GM12878 (cell line): Measurements from ENCODE around the gene ZMIZ2. TPM values are rescaled to one million over a fixed set of nuclear protein-coding genes. Genes with fewer than 3 reads are reported as not detected.

ENCODE experiments used
- CTCF ChIP-seq, 3 experiments: IDR thresholded peaks in 2 of 3; conservative IDR thresholded peaks in 1 of 3; 2 replicates each; pipeline ENCODE4 v1.5.1; 2011; ENCODE audit warnings: low read depth in 3 of 3, low read length in 3 of 3, mild to moderate bottlenecking in 3 of 3, control low read depth in 2 of 3, moderate library complexity in 2 of 3, inconsistent platforms in 1 of 3, mixed read lengths in 1 of 3; ENCODE audit not compliant: control insufficient read depth in 2 of 3, insufficient read depth in 1 of 3; ENCODE audit errors: extremely low read depth in 1 of 3
- E4F1 ChIP-seq: fragments of 450-650 bp; IDR thresholded peaks from 2 replicates; pipeline ENCODE4 v1.6.1; 2018; ENCODE audit warnings: borderline replicate concordance, mild to moderate bottlenecking; ENCODE audit not compliant: partially characterized antibody
- ELK1 ChIP-seq: IDR thresholded peaks from 2 replicates; pipeline ENCODE4 v1.6.1; 2012; ENCODE audit warnings: low read depth, low read length, improper control_type of control experiment
- ESRRA ChIP-seq: IDR thresholded peaks from 2 replicates; pipeline ENCODE4 v1.6.1; 2012; ENCODE audit warnings: mild to moderate bottlenecking, low read length, improper control_type of control experiment
- HCFC1 ChIP-seq: fragments of 150-350 bp; IDR thresholded peaks from 2 replicates; pipeline ENCODE4 v1.6.1; 2014; ENCODE audit warnings: low read length
- HSF1 ChIP-seq: fragments of 150-350 bp; IDR thresholded peaks from 2 replicates; pipeline ENCODE4 v1.6.1; 2014; ENCODE audit warnings: mild to moderate bottlenecking, low read depth, low read length
- MEF2B ChIP-seq: fragments of 450-650 bp; IDR thresholded peaks from 2 replicates; pipeline ENCODE4 v1.6.1; 2018; ENCODE audit warnings: mild to moderate bottlenecking, moderate library complexity; ENCODE audit not compliant: partially characterized antibody, poor library complexity, severe bottlenecking
- NFIC ChIP-seq: IDR thresholded peaks from 2 replicates; pipeline ENCODE4 v1.6.1; 2012; ENCODE audit warnings: low read depth, mild to moderate bottlenecking, inconsistent platforms, low read length, moderate library complexity
- NKRF ChIP-seq: fragments of 450-650 bp; conservative IDR thresholded peaks from 2 replicates; pipeline ENCODE4 v1.6.1; 2017; ENCODE audit warnings: mild to moderate bottlenecking, moderate library complexity
- PKNOX1 ChIP-seq: fragments of 450-650 bp; IDR thresholded peaks from 2 replicates; pipeline ENCODE4 v1.6.1; 2016; ENCODE audit warnings: mild to moderate bottlenecking
- SUZ12 ChIP-seq: fragments of 200-600 bp; sonication (generic); IDR thresholded peaks from one replicate; pipeline ENCODE4 v1.6.1; 2018; ENCODE audit warnings: antibody characterized with exemption, mild to moderate bottlenecking; ENCODE audit not compliant: unreplicated experiment
- ZBED1 ChIP-seq: IDR thresholded peaks from 2 replicates; pipeline ENCODE4 v1.6.1; 2016; ENCODE audit warnings: borderline replicate concordance
- polyA plus RNA-seq, 11 experiments: library from polyadenylated mRNA; depleted of rRNA in 4 of 11; unstranded in 6 of 11; stranded (reverse) in 5 of 11; fragments of >200 nt; fragmentation: Nextera tagmentation in 4 of 11; fragmentation: Illumina TruSeq in 1 of 11; extraction: Ambion mirVana in 4 of 11; extraction: Trizol in 1 of 11; gene quantifications; 1 replicate in 1 of 11; 2 replicates in 10 of 11; pipeline versions ENCODE4 v1.2.1 to v1.2.3, GENCODE V29; 2011 to 2016; ENCODE audit warnings: inconsistent platforms in 2 of 11, missing spikeins in 2 of 11, low read depth in 1 of 11
- total RNA-seq, 4 experiments: library from RNA; depleted of rRNA in 3 of 4; stranded (reverse); fragments of >200 nt in 3 of 4; fragmentation: Illumina TruSeq in 1 of 4; extraction: Trizol in 1 of 4; gene quantifications; 2 replicates each; pipeline versions ENCODE4 v1.2.1 to v1.2.3, GENCODE V29; 2013 to 2021

ZMIZ2 gene
- total and polyA plus RNA-seq, 10 of the 15 experiments (the other 5 are each of a cell fraction or from before 2014, with no cell fraction given) = 0.71 to 158 (median 17.0) TPM

GRCh38 chr7:44706788-44707557 is 41.7 kb upstream of the ZMIZ2 start (continued):
- TF ChIP-seq E4F1 (no peak), PKNOX1 (no peak), ELK1 (no peak), SUZ12 (no peak), HSF1 (no peak), HCFC1 (no peak), NFIC (no peak), NKRF (no peak), CTCF (IDR thresholded peaks at IDR 0.05 in 2 of 3, conservative IDR thresholded peaks at IDR 0.05 in 1 of 3; ENCODE audit: control insufficient read depth in 2 of 3, extremely low read depth in 1 of 3, insufficient read depth in 1 of 3, low read depth in 3 of 3, low read length in 3 of 3) (no peak), MEF2B (no peak), ESRRA (no peak), ZBED1 (no peak)
